Natural killer cell treated with Interleukin-12 subunit alpha and Interleukin-12 subunit beta and Interleukin-15 and Interleukin-18, amount 100 ng/mL, for 72 hours (primary cell): Measurements from ENCODE around the gene BANF2. TPM values are rescaled to one million over a fixed set of nuclear protein-coding genes. Genes with fewer than 3 reads are reported as not detected.
A peak's percentile ranks its signal among the peaks of the same experiment; 100 is the strongest.

ENCODE experiments used
- ATAC-seq, 2 donors: fragments of 150-1000 bp; cut with Tn5 transposase in 1 of 2; sonication (Bioruptor Pico), chemical (Tn5 transposase) in 1 of 2; 2 replicates each; pipeline ENCODE4 v1.10.0; 2021
- DNase-seq: peaks from one replicate; pipeline ENCODE4 v3.0.0; 2022; ENCODE audit warnings: low spot score
- H3K27ac Mint-ChIP-seq, 2 donors: 1 replicate in 1 of 2; 2 replicates in 1 of 2; pipeline ENCODE4 v1.8.0; 2022; ENCODE audit warnings: mixed read lengths in 2 of 2, mild to moderate bottlenecking in 1 of 2, moderate library complexity in 1 of 2
- H3K27me3 Mint-ChIP-seq, 2 donors: 1 replicate in 1 of 2; 2 replicates in 1 of 2; pipeline ENCODE4 v1.8.0; 2022; ENCODE audit warnings: mixed read lengths in 2 of 2
- H3K36me3 Mint-ChIP-seq: one replicate; pipeline ENCODE4 v1.8.0; 2022; ENCODE audit warnings: mixed read lengths
- H3K4me1 Mint-ChIP-seq, 2 donors: 1 replicate in 1 of 2; 2 replicates in 1 of 2; pipeline ENCODE4 v1.8.0; 2022; ENCODE audit warnings: low read depth in 2 of 2, mixed read lengths in 2 of 2, mild to moderate bottlenecking in 1 of 2
- H3K4me3 Mint-ChIP-seq: one replicate; pipeline ENCODE4 v1.8.0; 2022; ENCODE audit warnings: mixed read lengths
- H3K9me3 Mint-ChIP-seq: 2 replicates; pipeline ENCODE4 v1.8.0; 2022; ENCODE audit warnings: mixed read lengths
- total RNA-seq, 2 donors: library from RNA; stranded (reverse); gene quantifications; one replicate each; pipeline ENCODE4 v1.2.3, GENCODE V29; 2022

The BANF2 gene
- total RNA-seq, 2 donors from 2014 or later, result not detected

GRCh38 chr20:17751640-17752039 lies 51.9 kb downstream of the BANF2 start:
- H3K4me1 Mint-ChIP-seq, result peaks cover 0 to 2% of the 10 kb centered on the region in 2 donors
- ATAC-seq (no peak), DNase-seq (no peak)
- H3K4me3 Mint-ChIP-seq, result no peak overlapping the region
- peaks cover 25 to 26% of the 10 kb centered on the region in 2 donors for H3K27me3 Mint-ChIP-seq
- no peaks in the 10 kb centered on the region for H3K9me3 Mint-ChIP-seq
- no peaks in the 10 kb centered on the region for H3K36me3 Mint-ChIP-seq
- H3K27ac Mint-ChIP-seq, result no peak overlapping the region

DNA sequence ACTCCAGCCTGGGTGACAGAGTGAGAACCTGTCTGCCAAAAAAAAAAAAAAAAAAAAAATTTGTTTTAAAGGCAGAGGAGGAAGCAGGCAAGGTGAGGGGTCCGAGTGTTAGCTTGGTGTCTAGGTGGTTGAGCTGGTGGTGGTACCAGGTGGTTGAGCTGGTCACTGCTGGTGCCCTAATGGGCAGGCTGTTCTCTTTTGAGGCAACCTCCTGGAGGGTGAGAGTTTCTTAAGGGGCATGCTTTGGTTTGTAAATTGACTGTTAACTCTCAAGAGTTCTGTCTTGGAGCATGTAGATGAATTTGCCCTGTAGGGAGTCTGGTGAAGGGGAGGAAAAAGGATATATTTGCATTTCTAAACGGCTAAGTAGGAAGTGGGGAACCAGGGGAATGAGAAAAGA lies 52.7 kb downstream of the BANF2 start:
- Mint-ChIP-seq H3K9me3 (no peaks in the 10 kb centered on the region), H3K36me3 (no peaks in the 10 kb centered on the region), H3K27ac (no peak overlapping the region), H3K27me3 (peaks cover 25 to 26% of the 10 kb centered on the region in 2 donors), H3K4me3 (no peak overlapping the region), H3K4me1 (peaks cover 0 to 2% of the 10 kb centered on the region in 2 donors)
- DNase-seq, result no peak
- ATAC-seq, result no peak

DNA sequence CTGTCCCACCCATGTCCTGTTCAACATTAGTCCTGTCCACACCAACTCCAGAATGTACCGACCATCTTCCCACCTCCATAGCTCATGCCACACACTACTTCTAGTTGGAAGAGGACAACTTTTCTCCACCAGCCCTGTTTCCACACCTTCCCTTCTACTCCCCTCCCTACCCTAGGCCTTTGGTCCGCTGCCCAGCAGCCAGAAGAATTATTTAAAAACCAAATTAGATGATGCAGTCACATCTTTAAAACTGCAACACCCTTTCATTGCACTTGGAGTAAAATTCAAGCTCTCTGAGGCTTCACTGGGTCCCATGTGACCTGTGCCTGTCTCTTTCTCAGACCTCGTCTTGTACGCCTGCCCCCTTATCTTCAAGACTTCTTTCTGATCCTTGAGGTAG lies 53.8 kb downstream of the BANF2 start:
- Mint-ChIP-seq H3K4me1 (no peaks in the 10 kb centered on the region), H3K27ac (no peak overlapping the region), H3K4me3 (no peak overlapping the region), H3K27me3 (peaks cover 23 to 25% of the 10 kb centered on the region in 2 donors), H3K36me3 (peaks cover 7% of the 10 kb centered on the region), H3K9me3 (no peaks in the 10 kb centered on the region)
- DNase-seq (no peak), ATAC-seq (no peak)

GRCh38 chr20:17756529-17756928 lies 56.8 kb downstream of the BANF2 start:
- no peaks in the 10 kb centered on the region for H3K9me3 Mint-ChIP-seq
- no peak for ATAC-seq
- H3K27me3 Mint-ChIP-seq, result peaks cover 17 to 25% of the 10 kb centered on the region in 2 donors
- peaks cover 7% of the 10 kb centered on the region for H3K36me3 Mint-ChIP-seq
- no peaks in the 10 kb centered on the region for H3K4me1 Mint-ChIP-seq
- no peak overlapping the region for H3K4me3 Mint-ChIP-seq
- DNase-seq, result no peak
- H3K27ac Mint-ChIP-seq, result no peak overlapping the region

GRCh38 chr20:17757496-17757895 lies 57.7 kb downstream of the BANF2 start:
- H3K4me1 Mint-ChIP-seq, result no peaks in the 10 kb centered on the region
- no peak overlapping the region for H3K27ac Mint-ChIP-seq
- no peak overlapping the region for H3K4me3 Mint-ChIP-seq
- peaks cover 16 to 25% of the 10 kb centered on the region in 2 donors for H3K27me3 Mint-ChIP-seq
- ATAC-seq (no peak), DNase-seq (no peak)
- H3K36me3 Mint-ChIP-seq, result peaks cover 7% of the 10 kb centered on the region
- H3K9me3 Mint-ChIP-seq, result no peaks in the 10 kb centered on the region

- no peaks in the 10 kb centered on the region for H3K4me1 Mint-ChIP-seq
- peaks cover 7% of the 10 kb centered on the region for H3K36me3 Mint-ChIP-seq
- no peak for ATAC-seq
Observed at GRCh38 chr20:17758010-17758409, 58.2 kb downstream of the BANF2 start.

GRCh38 chr20:17758512-17758911 lies 58.7 kb downstream of the BANF2 start:
- Mint-ChIP-seq H3K27me3 (peaks cover 14 to 23% of the 10 kb centered on the region in 2 donors), H3K4me1 (no peaks in the 10 kb centered on the region), H3K9me3 (no peaks in the 10 kb centered on the region), H3K4me3 (no peak overlapping the region), H3K27ac (no peak overlapping the region), H3K36me3 (peaks cover 7% of the 10 kb centered on the region)
- no peak for DNase-seq
- ATAC-seq, result no peak

More at GRCh38 chr20:17758010-17758409, 58.2 kb downstream of the BANF2 start:
- peaks cover 14 to 25% of the 10 kb centered on the region in 2 donors for H3K27me3 Mint-ChIP-seq
- no peak overlapping the region for H3K27ac Mint-ChIP-seq
- no peak for DNase-seq
- H3K9me3 Mint-ChIP-seq, result no peaks in the 10 kb centered on the region
- no peak overlapping the region for H3K4me3 Mint-ChIP-seq

GRCh38 chr20:17759449-17759848 lies 59.7 kb downstream of the BANF2 start:
- Mint-ChIP-seq H3K27me3 (peaks cover 9 to 14% of the 10 kb centered on the region in 2 donors), H3K4me3 (no peak overlapping the region), H3K36me3 (peaks cover 7% of the 10 kb centered on the region), H3K27ac (no peak overlapping the region), H3K9me3 (no peaks in the 10 kb centered on the region), H3K4me1 (no peaks in the 10 kb centered on the region)
- ATAC-seq (no peak), DNase-seq (no peak)

- DNase-seq (no peak), ATAC-seq (no peak)
- no peak overlapping the region for H3K4me3 Mint-ChIP-seq
- no peaks in the 10 kb centered on the region for H3K27me3 Mint-ChIP-seq
- no peaks in the 10 kb centered on the region for H3K4me1 Mint-ChIP-seq
- no peak overlapping the region for H3K27ac Mint-ChIP-seq
- H3K36me3 Mint-ChIP-seq, result peaks cover 7% of the 10 kb centered on the region
- no peaks in the 10 kb centered on the region for H3K9me3 Mint-ChIP-seq
Observed at GRCh38 chr20:17761604-17762003, 61.8 kb downstream of the BANF2 start.

DNA sequence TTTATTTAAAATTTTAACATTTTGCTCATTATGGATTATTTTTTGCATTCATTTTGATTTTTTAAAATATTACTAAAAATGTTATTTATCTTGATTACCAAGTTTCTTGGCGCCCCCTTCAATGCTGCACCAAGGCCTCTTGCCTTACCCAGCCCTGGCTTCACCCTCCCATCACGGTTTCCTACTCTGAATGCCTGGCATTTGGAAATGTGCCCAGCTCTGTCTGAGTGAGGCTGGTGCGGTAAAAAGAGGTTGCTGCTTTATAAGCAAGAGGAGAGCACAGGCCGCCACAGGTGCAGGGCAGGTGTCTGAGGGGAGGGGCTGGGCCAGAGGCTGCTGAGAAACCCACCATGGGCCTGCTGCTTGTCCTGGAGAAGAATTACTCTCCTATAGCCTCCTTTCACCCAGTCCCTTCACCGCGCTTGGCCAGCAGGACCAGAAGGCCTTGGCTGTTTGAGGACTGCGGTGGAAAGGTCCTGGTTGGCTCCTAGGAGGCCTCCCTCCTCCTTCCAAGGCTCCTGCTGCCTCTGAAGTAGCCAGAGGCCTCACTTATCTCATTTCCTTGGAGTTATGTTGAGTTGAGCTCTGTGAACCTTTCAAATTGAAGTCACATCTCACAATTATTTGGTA lies 62.6 kb downstream of the BANF2 start:
- DNase-seq (no peak), ATAC-seq (no peak)
- no peak overlapping the region for H3K27ac Mint-ChIP-seq
- peaks cover 7% of the 10 kb centered on the region for H3K36me3 Mint-ChIP-seq
- H3K4me1 Mint-ChIP-seq, result no peaks in the 10 kb centered on the region
- no peak overlapping the region for H3K4me3 Mint-ChIP-seq
- H3K9me3 Mint-ChIP-seq, result no peaks in the 10 kb centered on the region
- no peaks in the 10 kb centered on the region for H3K27me3 Mint-ChIP-seq

- ATAC-seq, result no peak
- Mint-ChIP-seq H3K4me3 (no peak overlapping the region), H3K27ac (no peak overlapping the region), H3K9me3 (no peaks in the 10 kb centered on the region), H3K36me3 (peaks cover 5% of the 10 kb centered on the region), H3K4me1 (no peaks in the 10 kb centered on the region), H3K27me3 (no peaks in the 10 kb centered on the region)
- DNase-seq, result no peak
Observed at GRCh38 chr20:17762873-17763557, 63.2 kb downstream of the BANF2 start.

GRCh38 chr20:17765017-17765416 lies 65.3 kb downstream of the BANF2 start:
- Mint-ChIP-seq H3K4me3 (no peak overlapping the region), H3K27me3 (no peaks in the 10 kb centered on the region), H3K36me3 (no peaks in the 10 kb centered on the region), H3K4me1 (no peaks in the 10 kb centered on the region), H3K9me3 (no peaks in the 10 kb centered on the region), H3K27ac (no peak overlapping the region)
- DNase-seq (no peak), ATAC-seq (peak in 1 of 2 donors; percentile 41)

DNA sequence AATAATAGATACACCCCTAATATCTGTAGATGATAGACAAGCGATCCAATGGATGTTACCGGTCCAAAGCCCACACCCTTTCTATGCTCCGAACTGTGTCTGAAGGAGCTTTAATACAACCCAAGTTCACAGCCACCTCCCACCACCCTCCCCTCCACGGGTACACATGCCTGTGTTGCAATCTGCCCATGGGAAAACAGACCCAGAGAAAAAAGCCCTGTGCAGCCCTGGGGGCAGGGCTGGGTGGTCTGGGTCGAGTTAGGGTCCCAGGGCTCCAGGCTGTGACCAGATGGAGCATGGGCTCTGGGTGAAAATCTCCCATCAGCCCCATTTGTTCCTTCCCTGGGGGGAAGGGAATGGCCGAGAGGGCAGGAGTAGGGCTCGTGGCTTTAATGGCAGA lies 65.8 kb downstream of the BANF2 start:
- Mint-ChIP-seq H3K27ac (no peak overlapping the region), H3K27me3 (no peaks in the 10 kb centered on the region), H3K36me3 (no peaks in the 10 kb centered on the region), H3K4me3 (no peak overlapping the region), H3K9me3 (no peaks in the 10 kb centered on the region), H3K4me1 (no peaks in the 10 kb centered on the region)
- DNase-seq, result no peak
- no peak for ATAC-seq

DNA sequence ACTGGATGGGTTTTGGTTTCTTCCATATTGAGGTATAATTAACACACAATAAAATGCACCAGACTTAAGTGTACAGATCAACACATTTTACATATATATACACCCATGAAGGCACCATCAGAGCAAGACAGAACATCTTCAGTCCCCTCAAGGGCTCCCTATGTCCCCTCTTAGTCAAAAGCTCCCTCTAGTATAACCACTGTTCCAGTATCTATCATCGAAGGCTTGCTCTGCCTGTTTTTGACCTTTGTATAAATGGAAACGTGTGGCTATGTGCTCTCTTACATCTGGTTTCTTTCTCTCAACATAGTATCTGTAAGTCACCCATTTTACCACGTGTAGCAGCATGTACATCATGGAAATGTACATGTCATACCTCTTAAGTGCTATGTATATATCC lies 66.5 kb downstream of the BANF2 start:
- H3K27me3 Mint-ChIP-seq, result no peaks in the 10 kb centered on the region
- no peak for DNase-seq
- H3K27ac Mint-ChIP-seq, result no peak overlapping the region
- ATAC-seq, result peak in 1 of 2 donors; percentile 14
- no peak overlapping the region for H3K4me3 Mint-ChIP-seq
- no peaks in the 10 kb centered on the region for H3K9me3 Mint-ChIP-seq
- no peaks in the 10 kb centered on the region for H3K4me1 Mint-ChIP-seq
- H3K36me3 Mint-ChIP-seq, result no peaks in the 10 kb centered on the region
